HepG2 (cell line): Measurements from ENCODE around the gene VARS1. TPM values are rescaled to one million over a fixed set of nuclear protein-coding genes. Genes with fewer than 3 reads are reported as not detected.

Source experiments
- ATAC-seq: fragments of 200-7000 bp; cut with Tn5 transposase; 3 replicates; pipeline ENCODE4 v1.9.1; 2020; ENCODE audit warnings: mild to moderate bottlenecking, moderate library complexity
- BruUV-seq: library from RNA; stranded (reverse); fragments of 400-500 nt; replicated peaks from 2 replicates; lab custom pipeline; 2021; lab: Mats Ljungman, UMichigan
- CTCF ChIA-PET: fragments of 300-600 bp; formaldehyde crosslinking; extraction: SDS; loops from one replicate; lab custom pipeline; 2021; ENCODE audit warnings: low total read pairs, inconsistent platforms, low intra/inter-chr PET ratio; lab: Yijun Ruan, JAX
- POLR2A ChIA-PET: fragments of 350-600 bp; sonication (Branson Sonifier 250); formaldehyde crosslinking; loops from one replicate; lab custom pipeline; 2020; ENCODE audit warnings: antibody characterized with exemption, inconsistent platforms; lab: Yijun Ruan, JAX
- DNase-seq: peaks from one replicate; pipeline ENCODE4 v3.0.0-alpha.2; 2015; ENCODE audit warnings: low spot score
- FAIRE-seq: peaks from 3 replicates; lab custom pipeline; 2011; peaks lifted over from hg19 to GRCh38; lab: Jason Lieb, UNC
- H2AFZ ChIP-seq: one replicate; pipeline ENCODE4 v1.6.1; 2011; ENCODE audit warnings: low read length, inconsistent platforms
- H3K27ac ChIP-seq: fragments of 300-600 bp; 3 replicates; pipeline ENCODE4 v1.8.0; 2011; ENCODE audit warnings: mixed run types, mild to moderate bottlenecking, mixed read lengths, low read length, inconsistent platforms; ENCODE audit not compliant: insufficient read depth; ENCODE audit errors: extremely low read length
- H3K27me3 ChIP-seq, 2 experiments: fragments of 200-600 bp in 1 of 2; 2 replicates in 1 of 2; 3 replicates in 1 of 2; pipeline versions ENCODE4 v1.6.0 to v1.8.0; 2011; ENCODE audit warnings: low read length in 2 of 2, mild to moderate bottlenecking in 2 of 2, moderate library complexity in 2 of 2, inconsistent platforms in 1 of 2; ENCODE audit not compliant: insufficient read depth in 2 of 2, control insufficient read depth in 1 of 2
- H3K36me3 ChIP-seq, 2 experiments: fragments of 200-600 bp in 1 of 2; replicated peaks in 1 of 2; 2 replicates in 1 of 2; 3 replicates in 1 of 2; pipeline versions ENCODE4 v1.5.1 to v1.8.0; 2011; ENCODE audit warnings: low read length in 2 of 2, inconsistent platforms in 1 of 2; ENCODE audit not compliant: insufficient read depth in 2 of 2, control insufficient read depth in 1 of 2
- H3K4me1 ChIP-seq: 2 replicates; pipeline ENCODE4 v1.5.1; 2012; ENCODE audit warnings: low read length, inconsistent platforms; ENCODE audit not compliant: insufficient read depth
- H3K4me2 ChIP-seq: 2 replicates; pipeline ENCODE4 v1.6.0; 2011; ENCODE audit warnings: low read depth, low read length, inconsistent platforms
- H3K4me3 ChIP-seq, 3 experiments: fragments of 200-600 bp in 1 of 3; sonication (generic), shearing (Covaris generic) in 1 of 3; replicated peaks in 1 of 3; 2 replicates each; pipeline ENCODE4 v1.5.1; 2011 to 2016; ENCODE audit warnings: low read length in 3 of 3, inconsistent platforms in 2 of 3, low read depth in 2 of 3, mild to moderate bottlenecking in 2 of 3, control low read depth in 1 of 3, mixed read lengths in 1 of 3; ENCODE audit not compliant: insufficient read depth in 1 of 3
- H3K79me2 ChIP-seq: one replicate; pipeline ENCODE4 v1.6.1; 2011; ENCODE audit warnings: low read length, inconsistent platforms; ENCODE audit not compliant: insufficient read depth
- H3K9ac ChIP-seq: 2 replicates; pipeline ENCODE4 v1.6.0; 2011; ENCODE audit warnings: mild to moderate bottlenecking, low read depth, low read length, inconsistent platforms; ENCODE audit not compliant: insufficient read depth
- H3K9me3 ChIP-seq: 2 replicates; pipeline ENCODE4 v1.5.1; 2012; ENCODE audit warnings: mild to moderate bottlenecking, low read length
- H4K20me1 ChIP-seq: 2 replicates; pipeline ENCODE4 v1.6.0; 2011; ENCODE audit warnings: inconsistent platforms, mild to moderate bottlenecking, low read length, moderate library complexity; ENCODE audit not compliant: insufficient read depth
- CENPX ChIP-seq: sonication (generic); formaldehyde crosslinking; IDR thresholded peaks from 2 replicates; pipeline ENCODE4 v1.9.0; 2021; ENCODE audit warnings: mild to moderate bottlenecking, missing genetic modification reagents, moderate library complexity
- HNRNPK ChIP-seq: fragments of 200-400 bp; formaldehyde crosslinking; IDR thresholded peaks from 2 replicates; pipeline ENCODE4 v1.6.1; 2018; ENCODE audit warnings: low read length, low read depth, moderate library complexity, mild to moderate bottlenecking; ENCODE audit not compliant: poor library complexity, severe bottlenecking
- RELA ChIP-seq: sonication (generic); formaldehyde crosslinking; IDR thresholded peaks from 2 replicates; pipeline ENCODE4 v1.4.0; 2020; ENCODE audit warnings: missing genetic modification reagents
- RFX3 ChIP-seq: IDR thresholded peaks from 2 replicates; pipeline ENCODE4 v1.6.1; 2016; ENCODE audit warnings: missing biosample characterization, missing genetic modification reagents
- TBX2 ChIP-seq: sonication (generic); formaldehyde crosslinking; IDR thresholded peaks from 2 replicates; pipeline ENCODE4 v1.5.0; 2020; ENCODE audit warnings: missing genetic modification reagents, mild to moderate bottlenecking, borderline replicate concordance
- TBX3 ChIP-seq: fragments of 450-650 bp; IDR thresholded peaks from 2 replicates; pipeline ENCODE4 v1.6.1; 2017; ENCODE audit warnings: antibody characterized with exemption, mild to moderate bottlenecking, inconsistent platforms, borderline replicate concordance
- ZEB1 ChIP-seq: IDR thresholded peaks from 2 replicates; pipeline ENCODE4 v1.6.1; 2012; ENCODE audit warnings: mild to moderate bottlenecking, low read depth, inconsistent platforms; ENCODE audit not compliant: insufficient replicate concordance
- ZNF33A ChIP-seq: sonication (generic); formaldehyde crosslinking; IDR thresholded peaks from 2 replicates; pipeline ENCODE4 v1.5.1; 2020; ENCODE audit warnings: missing genetic modification reagents, mild to moderate bottlenecking, moderate library complexity, borderline replicate concordance
- ZNF383 ChIP-seq: sonication (generic); formaldehyde crosslinking; IDR thresholded peaks from 2 replicates; pipeline ENCODE4 v1.4.0; 2020; ENCODE audit warnings: missing genetic modification reagents, mild to moderate bottlenecking, borderline replicate concordance
- ZNF7 ChIP-seq: IDR thresholded peaks from 2 replicates; pipeline ENCODE4 v1.6.1; 2016; ENCODE audit warnings: missing biosample characterization, missing genetic modification reagents
- WGBS: methylation state at CpG from one replicate; pipeline ENCODE4 v1.1.6; 2017; ENCODE audit warnings: low lambda C conversion rate; 5-methylcytosine and 5-hydroxymethylcytosine counted together
- in situ Hi-C: cut with HindIII; loops from 2 replicates; pipeline ENCODE4 v1.10.0; 2017; ENCODE audit warnings: low pct_unique_long_range_greater_than_20kb; ENCODE audit not compliant: extremely low pct_ligation_motif_present
- intact Hi-C: fragments of 100-400 bp; cut with micrococcal nuclease; formaldehyde crosslinking; loops from one replicate; pipeline ENCODE4 v1.10.0; 2022; ENCODE audit not compliant: unreplicated experiment
- polyA plus RNA-seq, 8 experiments: library from polyadenylated mRNA; depleted of rRNA in 3 of 8; stranded (reverse) in 7 of 8; unstranded in 1 of 8; fragments of >200 nt; fragmentation: Illumina TruSeq in 4 of 8; extraction: Trizol in 4 of 8; gene quantifications; 2 replicates each; pipeline versions ENCODE4 v1.2.1 to v1.2.3, GENCODE V29; 2011 to 2016; ENCODE audit warnings: low read depth in 4 of 8, missing spikeins in 1 of 8, mixed read lengths in 1 of 8; ENCODE audit not compliant: insufficient read depth in 1 of 8
- total RNA-seq, 5 experiments: library from RNA; depleted of rRNA; stranded (reverse); fragments of >200 nt; fragmentation: Illumina TruSeq; extraction: Trizol; gene quantifications; 2 replicates each; pipeline ENCODE4 v1.2.3, GENCODE V29; 2016; ENCODE audit warnings: low read depth in 1 of 5
- TF ChIP-seq, protein P1 (sequence below): sonication (generic); formaldehyde crosslinking; conservative IDR thresholded peaks from 2 replicates; pipeline ENCODE4 v1.8.0; 2022; ENCODE audit warnings: missing genetic modification reagents
- TF ChIP-seq, protein P2 (sequence below): IDR thresholded peaks from 2 replicates; pipeline ENCODE4 v1.6.1; 2016; ENCODE audit warnings: low read depth, control low read depth
- TF ChIP-seq, protein P3 (sequence below): sonication (generic); formaldehyde crosslinking; IDR thresholded peaks from 2 replicates; pipeline ENCODE4 v1.4.0; 2020; ENCODE audit warnings: missing genetic modification reagents
- TF ChIP-seq, protein P4 (sequence below): sonication (generic); formaldehyde crosslinking; IDR thresholded peaks from 2 replicates; pipeline ENCODE4 v1.5.0; 2020; ENCODE audit warnings: mild to moderate bottlenecking, missing genetic modification reagents

The VARS1 gene
- total and polyA plus RNA-seq, 2 of the 13 experiments (the other 11 are each of a cell fraction or from before 2014, with no cell fraction given): 14.7 to 56.1 TPM

DNA sequence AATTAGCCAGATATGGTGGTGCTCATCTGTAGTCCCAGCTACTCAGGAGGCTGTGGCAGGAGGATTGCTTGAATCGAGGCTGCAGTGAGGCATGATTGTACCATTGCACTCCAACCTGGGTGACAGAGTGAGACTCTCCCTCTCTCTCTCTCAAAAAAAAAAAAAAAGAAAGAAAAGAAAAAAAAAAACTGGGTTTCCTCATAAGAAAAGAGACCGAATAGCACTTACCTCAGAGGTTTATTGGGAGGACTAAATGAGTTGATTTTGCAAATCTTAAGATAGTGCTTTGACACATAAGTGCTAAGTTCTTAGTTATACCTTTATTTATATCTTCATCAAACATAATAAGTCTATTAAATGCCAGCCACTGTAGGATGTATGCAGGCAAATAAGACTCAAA, 24.7 kb downstream of the VARS1 start (continued):
- TF ChIP-seq ZNF383 (CRISPR knock-in tag): no peak
- TF ChIP-seq, protein P1, sequence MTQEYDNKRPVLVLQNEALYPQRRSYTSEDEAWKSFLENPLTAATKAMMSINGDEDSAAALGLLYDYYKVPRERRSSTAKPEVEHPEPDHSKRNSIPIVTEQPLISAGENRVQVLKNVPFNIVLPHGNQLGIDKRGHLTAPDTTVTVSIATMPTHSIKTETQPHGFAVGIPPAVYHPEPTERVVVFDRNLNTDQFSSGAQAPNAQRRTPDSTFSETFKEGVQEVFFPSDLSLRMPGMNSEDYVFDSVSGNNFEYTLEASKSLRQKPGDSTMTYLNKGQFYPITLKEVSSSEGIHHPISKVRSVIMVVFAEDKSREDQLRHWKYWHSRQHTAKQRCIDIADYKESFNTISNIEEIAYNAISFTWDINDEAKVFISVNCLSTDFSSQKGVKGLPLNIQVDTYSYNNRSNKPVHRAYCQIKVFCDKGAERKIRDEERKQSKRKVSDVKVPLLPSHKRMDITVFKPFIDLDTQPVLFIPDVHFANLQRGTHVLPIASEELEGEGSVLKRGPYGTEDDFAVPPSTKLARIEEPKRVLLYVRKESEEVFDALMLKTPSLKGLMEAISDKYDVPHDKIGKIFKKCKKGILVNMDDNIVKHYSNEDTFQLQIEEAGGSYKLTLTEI (CRISPR knock-in tag): no peak
- no peak for TF ChIP-seq ZEB1
- TF ChIP-seq, protein P2, sequence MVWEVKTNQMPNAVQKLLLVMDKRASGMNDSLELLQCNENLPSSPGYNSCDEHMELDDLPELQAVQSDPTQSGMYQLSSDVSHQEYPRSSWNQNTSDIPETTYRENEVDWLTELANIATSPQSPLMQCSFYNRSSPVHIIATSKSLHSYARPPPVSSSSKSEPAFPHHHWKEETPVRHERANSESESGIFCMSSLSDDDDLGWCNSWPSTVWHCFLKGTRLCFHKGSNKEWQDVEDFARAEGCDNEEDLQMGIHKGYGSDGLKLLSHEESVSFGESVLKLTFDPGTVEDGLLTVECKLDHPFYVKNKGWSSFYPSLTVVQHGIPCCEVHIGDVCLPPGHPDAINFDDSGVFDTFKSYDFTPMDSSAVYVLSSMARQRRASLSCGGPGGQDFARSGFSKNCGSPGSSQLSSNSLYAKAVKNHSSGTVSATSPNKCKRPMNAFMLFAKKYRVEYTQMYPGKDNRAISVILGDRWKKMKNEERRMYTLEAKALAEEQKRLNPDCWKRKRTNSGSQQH: no peak
- TF ChIP-seq RFX3: no peak
- TF ChIP-seq, all 625 proteins: peak for 0

DNA sequence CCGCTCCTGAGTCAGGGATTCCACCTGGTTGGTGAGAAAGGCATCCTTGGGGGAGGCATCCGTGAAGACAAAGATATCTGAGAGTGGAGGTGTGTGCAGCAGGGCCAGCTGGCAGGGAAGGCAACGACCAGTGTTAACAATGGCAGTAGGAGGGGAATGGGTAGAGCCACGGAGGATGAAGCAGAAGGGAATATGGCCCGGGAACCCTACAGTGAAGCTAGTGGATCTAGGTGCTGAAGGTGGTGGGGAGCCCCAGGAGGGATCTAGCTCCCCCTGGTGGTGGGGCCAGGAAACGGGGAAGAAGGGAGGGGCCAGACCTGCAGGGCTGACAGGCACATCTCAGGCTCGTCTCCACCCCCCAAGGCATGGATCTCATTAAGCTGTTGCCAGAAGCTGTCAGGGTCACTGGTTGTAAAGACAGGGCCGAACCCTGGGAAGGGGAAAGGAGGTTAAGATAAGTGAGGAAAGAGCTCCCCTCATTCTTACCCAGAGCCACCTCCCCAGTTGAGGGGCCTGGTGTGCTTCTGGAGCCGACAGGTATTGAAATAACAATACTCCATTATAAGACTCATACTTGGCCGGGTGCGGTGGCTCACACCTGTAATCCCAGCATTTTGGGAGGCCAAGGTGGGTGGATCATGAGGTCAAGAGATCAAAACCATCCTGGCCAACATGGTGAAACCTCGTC, 25.7 kb downstream of the VARS1 start:
- no TSS peak for BruUV-seq
- H4K20me1 ChIP-seq: no peaks in the 10 kb centered on the region
- 0 out of 2 replicates have a peak overlapping the region, but pooled peaks have one; percentile 22 for H3K4me2 ChIP-seq
- 33% methylated on average over 12 of the region's 12 CpGs for WGBS
- H3K4me3 ChIP-seq: no peak overlapping the region
- peak; percentile 61 for ATAC-seq
- no peaks in the 10 kb centered on the region for H3K79me2 ChIP-seq
- H3K4me1 ChIP-seq: peaks cover 44% of the 10 kb centered on the region
- in situ Hi-C loops (loop anchor here (5.0 kb wide), 3 partner anchors 38 to 88 kb away; partner anchors contain the start of gene LY6G5C), intact Hi-C loops (loop anchor here (1.0 to 10.0 kb wide), 3 partner anchors 41 to 155 kb away; partner anchors contain the start of genes C2 and DDAH2)
- no peak overlapping the region for H2AFZ ChIP-seq
- peak; percentile 71 for DNase-seq
- FAIRE-seq: peak; percentile 82
- CTCF ChIA-PET: interaction anchor here (0.7 to 3.8 kb wide), 6 partner anchors 21 to 88 kb away, joined by 3 to 74 read pairs (median 4); partner anchors contain the start of genes DDAH2 and LY6G5C
- POLR2A ChIA-PET: interaction anchor here (0.6 to 9.0 kb wide), 21 partner anchors 9 to 115 kb away, joined by 3 to 279 read pairs (median 5); partner anchors contain the start of genes ABHD16A, APOM, CLIC1 and CSNK2B
- no peak overlapping the region for H3K9ac ChIP-seq
- H3K27me3 ChIP-seq: no peaks in the 10 kb centered on the region
- no peak overlapping the region for H3K27ac ChIP-seq
- H3K36me3 ChIP-seq: no peaks in the 10 kb centered on the region
- no peaks in the 10 kb centered on the region for H3K9me3 ChIP-seq
- TF ChIP-seq TBX2 (CRISPR knock-in tag): peak; percentile 19; the same call in 1 of the 2 replicates
- no peak for TF ChIP-seq RELA (CRISPR knock-in tag)
- TF ChIP-seq CENPX (CRISPR knock-in tag): no peak
- no peak for TF ChIP-seq ZNF7
- TF ChIP-seq HNRNPK: no peak
- no peak for TF ChIP-seq TBX3
- TF ChIP-seq, protein P3, sequence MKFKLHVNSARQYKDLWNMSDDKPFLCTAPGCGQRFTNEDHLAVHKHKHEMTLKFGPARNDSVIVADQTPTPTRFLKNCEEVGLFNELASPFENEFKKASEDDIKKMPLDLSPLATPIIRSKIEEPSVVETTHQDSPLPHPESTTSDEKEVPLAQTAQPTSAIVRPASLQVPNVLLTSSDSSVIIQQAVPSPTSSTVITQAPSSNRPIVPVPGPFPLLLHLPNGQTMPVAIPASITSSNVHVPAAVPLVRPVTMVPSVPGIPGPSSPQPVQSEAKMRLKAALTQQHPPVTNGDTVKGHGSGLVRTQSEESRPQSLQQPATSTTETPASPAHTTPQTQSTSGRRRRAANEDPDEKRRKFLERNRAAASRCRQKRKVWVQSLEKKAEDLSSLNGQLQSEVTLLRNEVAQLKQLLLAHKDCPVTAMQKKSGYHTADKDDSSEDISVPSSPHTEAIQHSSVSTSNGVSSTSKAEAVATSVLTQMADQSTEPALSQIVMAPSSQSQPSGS (CRISPR knock-in tag): peak; percentile 76; the same call in 1 of the 2 replicates
- TF ChIP-seq ZNF33A (CRISPR knock-in tag): no peak
- TF ChIP-seq, protein P4, sequence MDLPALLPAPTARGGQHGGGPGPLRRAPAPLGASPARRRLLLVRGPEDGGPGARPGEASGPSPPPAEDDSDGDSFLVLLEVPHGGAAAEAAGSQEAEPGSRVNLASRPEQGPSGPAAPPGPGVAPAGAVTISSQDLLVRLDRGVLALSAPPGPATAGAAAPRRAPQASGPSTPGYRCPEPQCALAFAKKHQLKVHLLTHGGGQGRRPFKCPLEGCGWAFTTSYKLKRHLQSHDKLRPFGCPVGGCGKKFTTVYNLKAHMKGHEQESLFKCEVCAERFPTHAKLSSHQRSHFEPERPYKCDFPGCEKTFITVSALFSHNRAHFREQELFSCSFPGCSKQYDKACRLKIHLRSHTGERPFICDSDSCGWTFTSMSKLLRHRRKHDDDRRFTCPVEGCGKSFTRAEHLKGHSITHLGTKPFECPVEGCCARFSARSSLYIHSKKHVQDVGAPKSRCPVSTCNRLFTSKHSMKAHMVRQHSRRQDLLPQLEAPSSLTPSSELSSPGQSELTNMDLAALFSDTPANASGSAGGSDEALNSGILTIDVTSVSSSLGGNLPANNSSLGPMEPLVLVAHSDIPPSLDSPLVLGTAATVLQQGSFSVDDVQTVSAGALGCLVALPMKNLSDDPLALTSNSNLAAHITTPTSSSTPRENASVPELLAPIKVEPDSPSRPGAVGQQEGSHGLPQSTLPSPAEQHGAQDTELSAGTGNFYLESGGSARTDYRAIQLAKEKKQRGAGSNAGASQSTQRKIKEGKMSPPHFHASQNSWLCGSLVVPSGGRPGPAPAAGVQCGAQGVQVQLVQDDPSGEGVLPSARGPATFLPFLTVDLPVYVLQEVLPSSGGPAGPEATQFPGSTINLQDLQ (CRISPR knock-in tag): no peak
